ENCODE data around the gene RNPEPL1. TPM values are rescaled to one million over a fixed set of nuclear protein-coding genes. Genes with fewer than 3 reads are reported as not detected.

RNPEPL1 gene
- total RNA-seq, 1 donor from 2014 or later: 61.8 TPM

DNA sequence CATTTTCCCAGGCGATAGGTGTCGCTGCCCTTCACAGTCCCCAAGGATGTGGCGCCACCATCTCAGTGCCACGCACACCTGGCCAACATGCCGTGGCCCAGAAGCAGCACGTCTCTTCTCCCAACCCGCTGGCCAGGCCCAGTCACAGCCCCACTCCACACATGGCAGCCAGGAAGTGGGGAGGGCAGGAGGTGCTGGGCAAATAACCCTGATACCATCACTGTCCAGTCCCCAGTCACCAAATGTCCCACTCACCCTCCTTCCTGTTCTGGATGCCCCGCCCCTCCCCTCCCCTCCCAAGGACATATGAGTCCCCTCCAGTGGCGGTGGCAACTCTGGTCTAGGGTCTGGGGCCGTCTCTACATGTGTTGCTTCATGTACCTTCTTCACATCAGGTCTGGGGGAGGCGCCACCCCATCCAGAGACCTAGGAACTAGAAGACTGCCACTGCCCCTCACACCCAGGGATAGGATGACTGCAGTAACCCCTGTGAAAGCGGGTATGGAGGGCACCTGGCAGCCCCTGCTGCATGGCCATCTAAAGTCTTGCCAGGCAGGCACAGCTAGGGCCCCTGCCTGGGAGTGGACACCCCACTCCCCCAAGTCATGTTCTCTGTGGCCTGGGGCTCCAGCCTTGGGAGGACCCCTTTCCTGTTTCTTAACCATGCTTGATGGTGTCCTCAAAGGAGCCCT, 10.9 kb downstream of the RNPEPL1 start:
- peaks cover 16% of the 10 kb centered on the region for H3K36me3 Mint-ChIP-seq (ENCODE audit: low read depth)
- peak overlapping the region; percentile 15 for H3K4me3 Mint-ChIP-seq
- H3K4me1 Mint-ChIP-seq (ENCODE audit: low read depth): peaks cover 29% of the 10 kb centered on the region
- intact Hi-C loops (cut with micrococcal nuclease): no loop called here
- no peak for DNase-seq (ENCODE audit: low spot score)
- no peaks in the 10 kb centered on the region for H3K27me3 Mint-ChIP-seq (ENCODE audit: insufficient read depth)
- no peaks in the 10 kb centered on the region for H3K9me3 Mint-ChIP-seq
- H3K27ac Mint-ChIP-seq: peak overlapping the region; percentile 63

DNA sequence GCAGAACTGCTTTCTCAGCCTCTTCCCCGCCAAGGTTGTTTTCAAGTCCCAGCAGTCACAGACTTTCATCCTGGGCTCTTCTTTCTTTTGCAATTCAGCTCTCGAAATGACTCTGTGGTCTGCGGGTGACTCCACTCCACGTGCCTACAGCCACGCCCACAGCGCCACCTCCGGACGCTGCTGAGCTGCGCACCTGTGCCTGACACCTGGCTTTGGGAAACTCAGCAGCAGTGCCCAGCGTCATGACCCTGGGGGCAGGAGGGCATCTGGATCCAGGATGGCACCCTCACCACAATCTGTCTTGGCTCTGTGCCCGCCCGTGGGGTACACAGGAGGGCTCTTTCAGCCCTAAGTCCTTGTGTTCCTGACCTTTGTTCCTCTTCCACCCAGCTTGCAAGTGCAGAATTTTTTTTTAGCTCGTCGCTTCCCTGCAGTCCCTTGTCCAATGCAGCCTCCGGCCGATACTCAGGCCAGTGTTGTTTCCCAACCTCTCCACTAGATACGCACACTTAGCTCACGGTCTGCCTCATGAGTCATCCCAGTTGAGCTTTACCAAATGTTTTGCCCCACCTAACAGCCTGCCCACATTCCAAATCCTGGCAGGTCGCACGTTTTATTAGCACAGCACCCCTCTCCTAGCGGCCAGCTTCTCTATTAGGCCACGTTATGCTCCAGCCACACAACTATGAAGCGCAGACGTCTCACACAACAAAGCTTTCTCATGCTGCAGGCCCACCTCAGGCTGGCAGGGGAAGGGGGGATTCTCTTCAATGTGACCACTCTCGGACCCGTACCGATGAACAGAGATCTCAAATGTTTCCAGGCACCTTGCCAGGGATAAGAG, 11.7 kb downstream of the RNPEPL1 start:
- intact Hi-C loops (cut with micrococcal nuclease): no loop called here
- H3K9me3 Mint-ChIP-seq: no peaks in the 10 kb centered on the region

GRCh38 chr2:240581811-240582210, 13.5 kb downstream of the RNPEPL1 start:
- H3K4me3 Mint-ChIP-seq: no peak overlapping the region
- no peaks in the 10 kb centered on the region for H3K27me3 Mint-ChIP-seq (ENCODE audit: insufficient read depth)
- H3K36me3 Mint-ChIP-seq (ENCODE audit: low read depth): peaks cover 15% of the 10 kb centered on the region
- H3K4me1 Mint-ChIP-seq (ENCODE audit: low read depth): peaks cover 37% of the 10 kb centered on the region
- no peak for DNase-seq (ENCODE audit: low spot score)
- H3K9me3 Mint-ChIP-seq: no peaks in the 10 kb centered on the region
- H3K27ac Mint-ChIP-seq: no peak overlapping the region
- intact Hi-C loops (cut with micrococcal nuclease): no loop called here

More for the DNA sequence above, 11.7 kb downstream of the RNPEPL1 start:
- peak; percentile 55 for DNase-seq (ENCODE audit: low spot score)
- Mint-ChIP-seq H3K36me3 (ENCODE audit: low read depth) (peaks cover 16% of the 10 kb centered on the region), H3K4me1 (ENCODE audit: low read depth) (peaks cover 36% of the 10 kb centered on the region), H3K27ac (peak overlapping the region; percentile 63), H3K27me3 (ENCODE audit: insufficient read depth) (no peaks in the 10 kb centered on the region), H3K4me3 (peak overlapping the region; percentile 15)

DNA sequence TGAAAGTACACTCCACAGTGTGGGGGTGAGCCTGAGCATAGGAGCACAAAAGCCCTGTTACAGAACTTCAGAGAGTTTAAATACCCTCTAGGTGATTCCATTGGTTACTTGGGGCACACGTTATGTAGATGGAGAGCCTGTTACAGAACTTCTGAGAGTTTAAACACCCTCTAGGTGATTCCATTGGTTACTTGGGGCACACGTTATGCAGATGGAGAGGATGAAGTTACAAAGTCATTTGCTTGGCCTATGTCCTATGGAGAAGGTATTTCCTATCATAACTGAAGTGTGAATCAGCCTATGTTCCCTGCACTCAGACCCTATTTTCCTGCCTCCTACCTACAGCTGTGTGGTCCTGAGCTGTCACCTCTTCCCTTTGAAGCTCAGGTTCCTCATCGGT, 14.5 kb downstream of the RNPEPL1 start:
- intact Hi-C loops (cut with micrococcal nuclease): no loop called here
- no peak overlapping the region for H3K4me3 Mint-ChIP-seq
- H3K4me1 Mint-ChIP-seq (ENCODE audit: low read depth): peaks cover 45% of the 10 kb centered on the region
- no peaks in the 10 kb centered on the region for H3K27me3 Mint-ChIP-seq (ENCODE audit: insufficient read depth)
- no peaks in the 10 kb centered on the region for H3K9me3 Mint-ChIP-seq
- DNase-seq (ENCODE audit: low spot score): no peak
- H3K36me3 Mint-ChIP-seq (ENCODE audit: low read depth): peaks cover 14% of the 10 kb centered on the region
- no peak overlapping the region for H3K27ac Mint-ChIP-seq

DNA sequence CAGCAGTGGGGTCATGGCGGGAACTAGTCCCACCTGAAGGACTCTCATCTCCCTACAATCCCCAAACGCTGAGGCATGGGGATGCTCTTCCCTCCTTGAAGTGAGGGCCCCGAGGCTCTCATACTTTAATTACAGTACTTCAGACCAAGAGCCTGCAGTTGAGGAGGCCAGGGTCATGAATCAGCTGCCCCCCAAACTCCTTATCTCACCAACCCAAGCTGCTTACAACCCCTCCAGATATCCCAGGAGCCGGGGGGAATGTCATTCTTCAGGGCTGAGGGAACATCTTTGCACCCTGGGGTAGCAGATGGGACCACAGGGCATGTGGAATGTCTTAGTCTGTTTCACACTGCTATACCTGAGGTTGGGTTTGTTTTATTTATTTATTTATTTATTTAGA, 15.5 kb downstream of the RNPEPL1 start:
- H3K36me3 Mint-ChIP-seq (ENCODE audit: low read depth): peaks cover 14% of the 10 kb centered on the region
- H3K9me3 Mint-ChIP-seq: no peaks in the 10 kb centered on the region
- H3K4me3 Mint-ChIP-seq: no peak overlapping the region
- DNase-seq (ENCODE audit: low spot score): no peak
- no peaks in the 10 kb centered on the region for H3K27me3 Mint-ChIP-seq (ENCODE audit: insufficient read depth)
- peaks cover 53% of the 10 kb centered on the region for H3K4me1 Mint-ChIP-seq (ENCODE audit: low read depth)
- intact Hi-C loops (cut with micrococcal nuclease): no loop called here
- H3K27ac Mint-ChIP-seq: no peak overlapping the region

GRCh38 chr2:240584486-240585031, 16.3 kb downstream of the RNPEPL1 start:
- no peak for DNase-seq (ENCODE audit: low spot score)
- no peaks in the 10 kb centered on the region for H3K27me3 Mint-ChIP-seq (ENCODE audit: insufficient read depth)
- intact Hi-C loops (cut with micrococcal nuclease): no loop called here

DNA sequence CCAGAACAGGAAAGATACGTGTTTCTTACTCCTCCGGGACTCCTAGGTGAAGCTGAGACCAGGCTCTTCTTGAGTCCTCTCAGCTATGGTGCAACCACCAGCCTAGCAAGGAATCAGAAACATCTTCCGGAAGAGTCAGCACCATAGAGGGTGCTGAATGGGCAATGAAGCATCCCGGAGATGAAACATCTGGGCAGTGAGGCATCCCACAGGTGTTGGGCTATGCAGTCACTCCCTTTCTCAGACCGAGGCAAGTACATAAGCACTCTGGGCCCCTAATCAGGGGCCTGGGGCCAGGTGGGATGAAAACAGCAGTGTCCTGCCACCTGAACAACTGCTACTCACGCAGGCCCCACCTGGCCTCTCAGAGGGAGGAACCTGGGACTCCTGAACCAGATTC, 16.8 kb downstream of the RNPEPL1 start:
- no peaks in the 10 kb centered on the region for H3K9me3 Mint-ChIP-seq
- H3K27ac Mint-ChIP-seq: peak overlapping the region; percentile 32
- peaks cover 42% of the 10 kb centered on the region for H3K4me1 Mint-ChIP-seq (ENCODE audit: low read depth)
- H3K4me3 Mint-ChIP-seq: peak overlapping the region; percentile 92
- intact Hi-C loops (cut with micrococcal nuclease): no loop called here
- DNase-seq (ENCODE audit: low spot score): no peak
- H3K27me3 Mint-ChIP-seq (ENCODE audit: insufficient read depth): no peaks in the 10 kb centered on the region
- peaks cover 8% of the 10 kb centered on the region for H3K36me3 Mint-ChIP-seq (ENCODE audit: low read depth)

More at GRCh38 chr2:240584486-240585031, 16.3 kb downstream of the RNPEPL1 start:
- Mint-ChIP-seq H3K9me3 (no peaks in the 10 kb centered on the region), H3K4me1 (ENCODE audit: low read depth) (peaks cover 48% of the 10 kb centered on the region), H3K4me3 (peak overlapping the region; percentile 92), H3K27ac (peak overlapping the region; percentile 32), H3K36me3 (ENCODE audit: low read depth) (peaks cover 13% of the 10 kb centered on the region)

DNA sequence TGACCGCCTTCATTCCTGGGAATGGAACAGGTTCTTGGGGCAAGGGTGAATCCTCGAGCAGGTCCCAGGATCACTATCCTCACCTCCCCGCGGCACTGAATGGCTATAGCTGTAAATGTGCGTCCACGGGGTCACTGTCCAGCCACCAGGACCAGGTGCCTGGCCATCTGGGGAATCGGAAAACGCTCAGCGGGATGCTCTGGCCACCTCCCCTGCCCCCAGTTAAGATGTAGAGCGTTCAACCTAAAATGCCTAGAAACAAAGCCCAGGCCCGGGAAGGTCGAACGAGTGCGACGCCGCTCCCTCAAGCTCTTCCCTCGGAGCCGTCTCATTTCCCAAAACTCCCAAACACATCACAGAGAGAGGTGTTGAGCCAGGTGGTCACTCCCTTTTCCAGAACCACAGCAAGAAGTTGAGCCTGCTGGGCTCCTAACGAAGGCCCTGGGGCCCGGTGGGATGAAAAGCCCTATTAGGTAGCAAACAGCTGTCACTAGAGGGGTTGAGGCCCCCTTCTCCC, 17.5 kb downstream of the RNPEPL1 start:
- Mint-ChIP-seq H3K27me3 (ENCODE audit: insufficient read depth) (no peaks in the 10 kb centered on the region), H3K9me3 (no peaks in the 10 kb centered on the region), H3K4me1 (ENCODE audit: low read depth) (peaks cover 38% of the 10 kb centered on the region), H3K27ac (peak overlapping the region; percentile 93), H3K36me3 (ENCODE audit: low read depth) (peaks cover 2% of the 10 kb centered on the region), H3K4me3 (peak overlapping the region; percentile 92)
- intact Hi-C loops (cut with micrococcal nuclease): loop anchor here (1.0 kb wide), 8 partner anchors 19 to 923 kb away; partner anchors contain the start of genes GPC1, GPR35 and STK25
- DNase-seq (ENCODE audit: low spot score): no peak

DNA sequence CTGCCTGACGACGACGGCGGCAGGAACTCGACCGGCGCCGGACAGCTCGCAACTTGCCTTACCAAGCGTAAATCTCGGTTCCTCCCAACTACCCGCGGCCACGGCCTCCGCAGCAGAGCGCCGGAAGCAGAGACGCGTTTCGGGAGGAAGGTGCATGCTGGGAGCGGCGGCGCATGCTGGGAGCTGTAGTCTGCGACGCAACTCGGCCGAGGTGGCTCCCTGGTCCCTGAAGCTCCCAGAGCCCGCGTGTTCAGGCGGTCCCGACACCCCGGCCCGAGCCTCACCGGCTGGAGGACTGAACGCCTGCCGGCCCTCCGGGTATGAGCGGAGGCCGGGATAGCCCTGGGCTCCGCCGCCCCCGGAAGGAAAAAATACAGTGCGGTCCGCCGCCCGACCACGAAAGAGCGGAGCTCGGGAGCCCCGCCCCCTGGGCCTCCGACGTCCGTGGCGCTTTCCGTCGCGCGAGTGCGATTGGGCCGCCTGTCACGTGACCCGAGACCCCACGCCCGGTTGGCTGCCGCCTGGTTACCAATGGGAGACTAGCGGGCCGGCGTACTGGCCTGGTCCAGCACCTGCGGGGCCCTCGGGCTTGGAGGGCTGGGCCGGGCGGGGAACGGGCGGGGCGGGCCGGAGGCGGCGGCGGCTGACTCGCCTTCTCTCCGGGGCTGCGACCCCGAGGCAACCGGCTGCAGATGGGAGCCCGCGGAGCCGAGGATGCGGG, 18.1 kb downstream of the RNPEPL1 start, which contains the start of gene CAPN10:
Gene CAPN10, plus strand, starts transcription at position 537 of the 721 bp plus-strand sequence. Its CDS starts 178 bp downstream, at position 715.
- H3K27ac Mint-ChIP-seq: peak within 1 kb of the TSS; percentile 93
- peak within 1 kb of the TSS; percentile 96 for H3K4me3 Mint-ChIP-seq
- no peaks in the 10 kb centered on the region for H3K9me3 Mint-ChIP-seq
- peaks cover 38% of the 10 kb centered on the region for H3K4me1 Mint-ChIP-seq (ENCODE audit: low read depth)
- intact Hi-C loops (cut with micrococcal nuclease): loop anchor here (1.0 kb wide), 8 partner anchors 20 to 922 kb away; partner anchors contain the start of genes GPC1, GPR35 and STK25
- DNase-seq (ENCODE audit: low spot score): peak; percentile 97
- no peaks in the 10 kb centered on the region for H3K27me3 Mint-ChIP-seq (ENCODE audit: insufficient read depth)
- H3K36me3 Mint-ChIP-seq (ENCODE audit: low read depth): peaks cover 5% of the 10 kb centered on the region

- intact Hi-C loops (cut with micrococcal nuclease): loop anchor here (1.0 kb wide), 8 partner anchors 21 to 921 kb away; partner anchors contain the start of genes GPC1, GPR35 and STK25
- Mint-ChIP-seq H3K27ac (peak overlapping the region; percentile 87), H3K36me3 (ENCODE audit: low read depth) (peaks cover 4% of the 10 kb centered on the region), H3K4me1 (ENCODE audit: low read depth) (peaks cover 37% of the 10 kb centered on the region), H3K27me3 (ENCODE audit: insufficient read depth) (no peaks in the 10 kb centered on the region), H3K9me3 (no peaks in the 10 kb centered on the region), H3K4me3 (peak overlapping the region; percentile 96)
- peak; percentile 61 for DNase-seq (ENCODE audit: low spot score)
These were observed 18.9 kb downstream of the RNPEPL1 start for GRCh38 chr2:240586919-240587800.

DNA sequence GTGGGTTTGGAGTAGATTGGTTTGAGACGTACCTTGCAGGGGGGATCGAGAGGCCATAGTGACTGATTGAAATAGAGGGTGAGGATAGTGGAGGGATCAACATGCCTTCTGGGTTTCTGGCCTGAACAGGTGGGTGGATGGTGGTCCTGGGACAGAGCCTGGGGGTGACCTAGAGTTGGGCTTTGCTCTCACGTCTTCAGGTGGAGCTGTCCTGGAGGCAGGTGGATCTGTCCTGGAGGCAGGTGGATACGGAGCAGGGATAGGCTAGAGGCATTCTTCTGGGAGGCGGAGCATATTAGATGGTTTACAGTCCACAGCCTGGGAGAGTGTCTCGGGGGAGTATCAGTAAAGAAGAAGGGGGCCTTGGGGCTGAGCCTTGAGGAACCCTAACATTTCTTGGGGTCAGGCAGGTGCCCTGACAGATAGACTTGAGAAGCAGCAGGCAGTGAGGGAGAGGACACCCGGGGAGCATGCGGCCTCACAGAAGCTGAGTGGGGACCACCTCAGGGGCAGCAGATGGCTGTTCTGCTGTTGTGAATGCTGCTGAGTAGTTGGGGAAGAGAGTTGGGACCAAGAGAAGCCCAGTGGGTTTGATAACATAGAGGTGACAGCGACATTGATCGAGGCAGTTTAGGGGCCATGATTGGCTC, 19.8 kb downstream of the RNPEPL1 start:
- Mint-ChIP-seq H3K27ac (peak overlapping the region; percentile 87), H3K9me3 (no peaks in the 10 kb centered on the region), H3K36me3 (ENCODE audit: low read depth) (peaks cover 2% of the 10 kb centered on the region), H3K4me3 (peak overlapping the region; percentile 96), H3K27me3 (ENCODE audit: insufficient read depth) (no peaks in the 10 kb centered on the region), H3K4me1 (ENCODE audit: low read depth) (peaks cover 28% of the 10 kb centered on the region)
- intact Hi-C loops (cut with micrococcal nuclease): no loop called here
- no peak for DNase-seq (ENCODE audit: low spot score)

All from activated T-helper 1 cell treated with anti-CD3 and anti-CD28 coated beads, Interleukin-12 subunit alpha, Interleukin-12 subunit beta, Interleukin-2, Interleukin-4 antibody, amounts not matched to agents 30 ng/mL and 10 ng/mL and 1 ng/mL, durations not matched to agents 14 hours and 24 hours and 36 hours (primary cell).